Mesenchymal stem cell (in vitro differentiated cells and primary cell): Measurements from ENCODE around the gene GRM1.
A peak's percentile ranks its signal among the peaks of the same experiment; 100 is the strongest.

Experiments
- DNase-seq: peaks from one replicate; pipeline ENCODE4 v3.0.0-alpha.2; 2013
- H2AFZ ChIP-seq: one replicate; pipeline ENCODE4 v1.6.1; 2013; ENCODE audit warnings: low read depth, mild to moderate bottlenecking, control low read depth, inconsistent platforms, low read length, moderate library complexity
- H2AK5ac ChIP-seq: 2 replicates; pipeline ENCODE4 v1.6.1; 2013; ENCODE audit warnings: low read length, moderate library complexity, mild to moderate bottlenecking, inconsistent platforms; ENCODE audit not compliant: severe bottlenecking
- H2BK120ac ChIP-seq: one replicate; pipeline ENCODE4 v1.6.1; 2013; ENCODE audit warnings: low read depth, mild to moderate bottlenecking, inconsistent platforms, low read length, moderate library complexity
- H2BK12ac ChIP-seq, 2 experiments: one replicate each; pipeline ENCODE4 v1.6.1; 2013; ENCODE audit warnings: inconsistent platforms in 2 of 2, low read length in 2 of 2, mild to moderate bottlenecking in 2 of 2, moderate library complexity in 2 of 2, control low read depth in 1 of 2
- H2BK15ac ChIP-seq: one replicate; pipeline ENCODE4 v1.6.1; 2013; ENCODE audit warnings: mild to moderate bottlenecking, low read depth, inconsistent platforms; ENCODE audit not compliant: poor library complexity, severe bottlenecking
- H2BK5ac ChIP-seq: 2 replicates; pipeline ENCODE4 v1.6.1; 2013; ENCODE audit warnings: low read depth, mild to moderate bottlenecking, low read length, control low read depth, inconsistent platforms; ENCODE audit not compliant: poor library complexity, severe bottlenecking
- H3K14ac ChIP-seq, 2 experiments: one replicate each; pipeline ENCODE4 v1.6.1; 2013; ENCODE audit warnings: inconsistent platforms in 2 of 2, low read length in 2 of 2, control low read depth in 1 of 2, mild to moderate bottlenecking in 1 of 2, moderate library complexity in 1 of 2
- H3K18ac ChIP-seq, 2 experiments: one replicate each; pipeline ENCODE4 v1.6.1; 2013; ENCODE audit warnings: inconsistent platforms in 2 of 2, low read length in 2 of 2, control low read depth in 1 of 2, low read depth in 1 of 2, mild to moderate bottlenecking in 1 of 2
- H3K23ac ChIP-seq, 2 experiments: one replicate each; pipeline ENCODE4 v1.6.1; 2013; ENCODE audit warnings: inconsistent platforms in 2 of 2, low read length in 2 of 2, mild to moderate bottlenecking in 2 of 2, moderate library complexity in 2 of 2, control low read depth in 1 of 2
- H3K27ac ChIP-seq: 2 replicates; pipeline ENCODE4 v1.5.1; 2013; ENCODE audit warnings: mild to moderate bottlenecking, moderate library complexity, low read length, control low read depth, inconsistent platforms; ENCODE audit not compliant: poor library complexity, severe bottlenecking
- H3K27me3 ChIP-seq, 2 experiments: 2 replicates each; pipeline versions ENCODE4 v1.6.1 to v1.7.0; 2013; ENCODE audit warnings: low read length in 2 of 2, mild to moderate bottlenecking in 2 of 2, moderate library complexity in 2 of 2, control low read depth in 1 of 2, inconsistent platforms in 1 of 2; ENCODE audit not compliant: control insufficient read depth in 1 of 2, insufficient read depth in 1 of 2
- H3K36me3 ChIP-seq, 2 experiments: 2 replicates each; pipeline versions ENCODE4 v1.6.1 to v1.7.0; 2013; ENCODE audit warnings: low read length in 2 of 2, control low read depth in 1 of 2, inconsistent platforms in 1 of 2, low read depth in 1 of 2, mild to moderate bottlenecking in 1 of 2; ENCODE audit not compliant: insufficient read depth in 2 of 2, control insufficient read depth in 1 of 2
- H3K4ac ChIP-seq, 2 experiments: one replicate each; pipeline ENCODE4 v1.6.1; 2013; ENCODE audit warnings: inconsistent platforms in 2 of 2, low read length in 2 of 2, mild to moderate bottlenecking in 2 of 2, moderate library complexity in 2 of 2, control low read depth in 1 of 2, low read depth in 1 of 2
- H3K4me1 ChIP-seq: 2 replicates; pipeline ENCODE4 v1.6.1; 2013; ENCODE audit warnings: low read depth, low read length, control low read depth; ENCODE audit not compliant: control insufficient read depth, insufficient read depth
- H3K4me2 ChIP-seq: 2 replicates; pipeline ENCODE4 v1.6.1; 2013; ENCODE audit warnings: low read length, mild to moderate bottlenecking, inconsistent platforms; ENCODE audit not compliant: poor library complexity, severe bottlenecking
- H3K4me3 ChIP-seq, 2 experiments: 2 replicates each; pipeline versions ENCODE4 v1.5.1 to v1.7.0; 2013; ENCODE audit warnings: low read length in 2 of 2, mild to moderate bottlenecking in 2 of 2, control low read depth in 1 of 2, low read depth in 1 of 2; ENCODE audit not compliant: insufficient read depth in 1 of 2
- H3K79me1 ChIP-seq: replicated peaks from 2 replicates; pipeline ENCODE4 v1.6.1; 2013; ENCODE audit warnings: mild to moderate bottlenecking, control low read depth, low read length, inconsistent platforms; ENCODE audit not compliant: poor library complexity, severe bottlenecking
- H3K9ac ChIP-seq: 2 replicates; pipeline ENCODE4 v1.7.0; 2013; ENCODE audit warnings: mild to moderate bottlenecking, low read length, moderate library complexity
- H3K9me3 ChIP-seq: 2 replicates; pipeline ENCODE4 v1.7.0; 2013; ENCODE audit warnings: mild to moderate bottlenecking, low read length; ENCODE audit not compliant: control insufficient read depth
- H4K8ac ChIP-seq: one replicate; pipeline ENCODE4 v1.6.1; 2013; ENCODE audit warnings: inconsistent platforms, mild to moderate bottlenecking, low read length, moderate library complexity
- H4K91ac ChIP-seq: one replicate; pipeline ENCODE4 v1.6.1; 2013; ENCODE audit warnings: mild to moderate bottlenecking, low read length, inconsistent platforms
- WGBS: methylation state at CpG from one replicate; pipeline ENCODE4 v1.1.7; 2013; ENCODE audit warnings: mixed read lengths; 5-methylcytosine and 5-hydroxymethylcytosine counted together

GRM1 gene

DNA sequence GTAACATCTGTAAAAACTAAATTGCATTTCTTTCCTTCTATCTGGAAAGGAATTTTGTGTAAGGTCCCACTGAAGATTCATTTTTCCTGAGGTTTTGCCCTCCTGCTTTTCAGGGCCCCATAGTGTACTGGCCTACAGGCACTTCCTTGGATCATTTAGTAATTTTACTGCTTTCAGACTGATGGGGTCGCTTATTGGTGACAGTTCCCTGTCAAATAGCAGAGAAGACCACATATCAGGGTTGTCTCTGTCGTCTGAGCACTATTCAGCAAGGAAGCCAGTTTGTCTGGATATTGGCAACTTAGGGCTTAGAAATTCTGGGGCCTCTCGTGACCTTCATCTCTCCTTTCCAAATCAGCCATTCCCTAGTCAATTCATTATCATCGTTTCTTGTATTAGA lies 3.5 kb downstream of the GRM1 start:
- H3K4me3 ChIP-seq = no peak overlapping the region

DNA sequence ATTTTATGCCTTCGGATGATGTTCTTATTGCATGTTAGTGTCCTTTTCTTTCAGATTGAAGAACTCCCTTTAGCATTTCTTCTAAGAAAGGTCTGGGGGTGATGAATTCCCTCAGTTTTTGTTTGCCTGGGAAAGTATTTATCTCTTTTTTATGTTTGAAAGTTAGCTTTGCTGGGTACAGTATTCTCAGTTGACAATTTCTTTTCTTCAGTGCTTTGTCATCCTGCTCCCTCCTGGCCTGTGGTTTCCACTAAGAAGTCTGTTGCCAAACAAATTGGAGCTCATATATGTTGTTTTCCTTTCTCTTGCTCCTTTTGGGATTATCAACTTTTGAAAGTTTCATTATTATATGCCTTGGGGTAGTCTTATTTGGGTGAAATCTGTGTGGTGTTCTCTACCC lies 11.5 kb downstream of the GRM1 start:
- no peak overlapping the region for H3K9ac ChIP-seq
- H2BK15ac ChIP-seq = no peak overlapping the region
- H3K4ac ChIP-seq = no peak overlapping the region
- H2AK5ac ChIP-seq = no peak overlapping the region
- H3K4me1 ChIP-seq = no peaks in the 10 kb centered on the region
- no peak overlapping the region for H3K14ac ChIP-seq
- H3K27me3 ChIP-seq = no peaks in the 10 kb centered on the region
- H3K23ac ChIP-seq = no peak overlapping the region
- no peak overlapping the region for H2BK12ac ChIP-seq
- no peak overlapping the region for H2BK120ac ChIP-seq
- H3K4me3 ChIP-seq = no peak overlapping the region
- H3K4me2 ChIP-seq = no peak overlapping the region
- H2BK5ac ChIP-seq = no peak overlapping the region
- DNase-seq = no peak
- no peak overlapping the region for H2AFZ ChIP-seq
- H3K27ac ChIP-seq = no peak overlapping the region
- no peak overlapping the region for H3K18ac ChIP-seq
- H4K91ac ChIP-seq = no peak overlapping the region
- WGBS = no CpG with 5 or more reads among the region's 1 CpG
- H3K36me3 ChIP-seq = no peaks in the 10 kb centered on the region
- H4K8ac ChIP-seq = no peak overlapping the region
- no peaks in the 10 kb centered on the region for H3K79me1 ChIP-seq
- H3K9me3 ChIP-seq = peaks cover 44% of the 10 kb centered on the region

More for the DNA sequence above, 3.5 kb downstream of the GRM1 start:
- Histone ChIP-seq H3K23ac (no peak overlapping the region), H4K91ac (no peak overlapping the region), H2AFZ (no peak overlapping the region), H3K18ac (no peak overlapping the region), H3K27me3 (peaks cover 8 to 31% of the 10 kb centered on the region in 2 experiments), H2BK12ac (no peak overlapping the region), H3K27ac (no peak overlapping the region), H3K9me3 (peaks cover 7% of the 10 kb centered on the region), H3K14ac (no peak overlapping the region), H3K36me3 (no peaks in the 10 kb centered on the region), H2BK5ac (no peak overlapping the region), H4K8ac (no peak overlapping the region), H3K4me2 (no peak overlapping the region), H2BK15ac (no peak overlapping the region), H3K4me1 (peaks cover 4% of the 10 kb centered on the region), H2BK120ac (no peak overlapping the region), H3K4ac (no peak overlapping the region), H2AK5ac (no peak overlapping the region), H3K79me1 (no peaks in the 10 kb centered on the region), H3K9ac (no peak overlapping the region)
- WGBS = 50% methylated on average over 2 of the region's 4 CpGs
- DNase-seq = no peak

DNA sequence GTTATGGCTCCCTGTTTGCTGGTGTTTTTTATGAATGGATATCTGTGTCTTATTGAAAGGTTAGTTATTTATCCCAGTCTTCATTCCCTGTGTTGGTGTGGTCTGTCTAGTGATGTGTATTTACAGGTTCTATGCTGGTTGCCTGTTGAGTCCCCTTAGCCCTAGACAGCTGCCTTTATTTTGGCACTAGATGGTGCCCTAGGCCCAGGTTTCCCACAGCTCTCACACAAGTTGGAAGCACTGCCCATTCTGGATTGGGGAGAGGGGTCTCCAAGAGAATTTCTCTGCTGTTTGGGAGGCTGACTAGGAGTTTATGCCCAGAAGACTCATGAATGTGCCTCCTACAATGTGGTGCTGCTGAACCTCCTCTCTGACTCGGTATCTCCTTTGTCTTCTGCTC lies 12.4 kb downstream of the GRM1 start:
- H3K9ac ChIP-seq = no peak overlapping the region
- DNase-seq = peak; percentile 18
- H4K91ac ChIP-seq = no peak overlapping the region
- H3K9me3 ChIP-seq = peaks cover 44% of the 10 kb centered on the region
- no peak overlapping the region for H2BK15ac ChIP-seq
- H3K4ac ChIP-seq = no peak overlapping the region
- H4K8ac ChIP-seq = no peak overlapping the region
- no peak overlapping the region for H3K4me3 ChIP-seq
- no peak overlapping the region for H3K18ac ChIP-seq
- H3K27me3 ChIP-seq = no peaks in the 10 kb centered on the region
- no peak overlapping the region for H2AK5ac ChIP-seq
- H3K14ac ChIP-seq = no peak overlapping the region
- H2BK12ac ChIP-seq = no peak overlapping the region
- no peaks in the 10 kb centered on the region for H3K36me3 ChIP-seq
- whole genome bisulfite sequencing = no CpG with 5 or more reads among the region's 1 CpG
- H3K4me2 ChIP-seq = no peak overlapping the region
- no peaks in the 10 kb centered on the region for H3K4me1 ChIP-seq
- no peak overlapping the region for H2BK120ac ChIP-seq
- H3K23ac ChIP-seq = no peak overlapping the region
- H3K27ac ChIP-seq = no peak overlapping the region
- H2BK5ac ChIP-seq = no peak overlapping the region
- no peaks in the 10 kb centered on the region for H3K79me1 ChIP-seq
- H2AFZ ChIP-seq = no peak overlapping the region

DNA sequence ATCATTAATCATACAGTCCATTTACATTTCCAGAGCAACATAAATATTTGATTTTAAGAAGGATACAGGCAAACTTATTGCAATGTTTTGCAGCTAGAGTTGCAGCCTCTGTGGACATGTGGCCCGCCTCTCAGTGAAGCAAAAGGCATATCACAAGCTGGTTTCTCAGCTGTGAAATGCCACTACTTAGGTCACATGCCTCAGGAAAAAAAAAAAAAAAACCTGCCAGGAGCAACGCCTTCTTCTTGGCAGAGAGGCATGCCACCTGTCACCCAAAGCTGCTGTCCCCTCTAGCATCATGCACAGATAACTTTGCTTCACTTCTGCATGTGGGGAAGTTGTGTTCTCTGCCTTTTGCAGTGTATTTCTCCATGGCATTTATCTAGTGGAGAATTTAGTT lies 18.5 kb downstream of the GRM1 start:
- Histone ChIP-seq H3K9ac (no peak overlapping the region), H2BK12ac (no peak overlapping the region), H3K79me1 (no peaks in the 10 kb centered on the region), H2BK15ac (no peak overlapping the region), H3K4me3 (no peak overlapping the region), H2AFZ (no peak overlapping the region), H2BK120ac (no peak overlapping the region), H2BK5ac (no peak overlapping the region), H4K8ac (no peak overlapping the region), H3K4me2 (no peak overlapping the region), H2AK5ac (no peak overlapping the region), H3K9me3 (peaks cover 5% of the 10 kb centered on the region), H3K18ac (no peak overlapping the region), H3K27me3 (no peaks in the 10 kb centered on the region), H3K27ac (no peak overlapping the region), H3K23ac (no peak overlapping the region), H3K36me3 (no peaks in the 10 kb centered on the region), H3K4ac (no peak overlapping the region), H3K14ac (no peak overlapping the region), H3K4me1 (no peaks in the 10 kb centered on the region), H4K91ac (no peak overlapping the region)
- 62% methylated on average over 2 of the region's 2 CpGs for WGBS
- DNase-seq = no peak
